VCaP (cell line): ENCODE data around the gene ABCF3.
"Not testable (repeated sequence)": the region's sequence is repeated elsewhere in the genome, so short reads cannot be mapped to it uniquely, and the experiment has no call there.

Experiments used
- H3K27ac ChIP-seq: fragments of 450-650 bp; 2 replicates; pipeline ENCODE4 v1.5.1; 2017
- TF ChIP-seq, protein P1 (sequence below): fragments of 450-650 bp; conservative IDR thresholded peaks from 2 replicates; pipeline ENCODE4 v1.5.1; 2017; ENCODE audit warnings: mild to moderate bottlenecking, moderate library complexity

ABCF3 gene

DNA sequence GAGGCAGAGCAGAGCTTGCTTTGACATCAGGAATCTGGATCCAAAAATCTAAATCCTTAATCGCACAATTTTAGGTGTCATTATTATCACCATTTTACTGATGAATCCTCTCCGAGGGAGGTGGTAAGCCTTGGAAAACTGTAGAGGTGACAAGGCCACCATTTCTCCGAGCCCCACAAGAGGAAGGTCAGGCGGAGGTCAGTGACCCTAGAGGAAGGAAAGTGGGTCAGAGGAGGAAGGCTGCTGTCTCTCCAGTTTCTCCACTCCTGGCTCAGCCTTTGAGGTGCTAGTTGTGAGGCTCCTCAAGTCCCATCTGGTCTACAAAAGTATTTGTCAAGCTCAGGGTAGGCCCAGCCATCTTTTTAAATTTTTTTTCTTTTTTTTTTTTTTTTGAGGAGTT is 27.6 kb upstream of the ABCF3 start:
- TF ChIP-seq, protein P1, sequence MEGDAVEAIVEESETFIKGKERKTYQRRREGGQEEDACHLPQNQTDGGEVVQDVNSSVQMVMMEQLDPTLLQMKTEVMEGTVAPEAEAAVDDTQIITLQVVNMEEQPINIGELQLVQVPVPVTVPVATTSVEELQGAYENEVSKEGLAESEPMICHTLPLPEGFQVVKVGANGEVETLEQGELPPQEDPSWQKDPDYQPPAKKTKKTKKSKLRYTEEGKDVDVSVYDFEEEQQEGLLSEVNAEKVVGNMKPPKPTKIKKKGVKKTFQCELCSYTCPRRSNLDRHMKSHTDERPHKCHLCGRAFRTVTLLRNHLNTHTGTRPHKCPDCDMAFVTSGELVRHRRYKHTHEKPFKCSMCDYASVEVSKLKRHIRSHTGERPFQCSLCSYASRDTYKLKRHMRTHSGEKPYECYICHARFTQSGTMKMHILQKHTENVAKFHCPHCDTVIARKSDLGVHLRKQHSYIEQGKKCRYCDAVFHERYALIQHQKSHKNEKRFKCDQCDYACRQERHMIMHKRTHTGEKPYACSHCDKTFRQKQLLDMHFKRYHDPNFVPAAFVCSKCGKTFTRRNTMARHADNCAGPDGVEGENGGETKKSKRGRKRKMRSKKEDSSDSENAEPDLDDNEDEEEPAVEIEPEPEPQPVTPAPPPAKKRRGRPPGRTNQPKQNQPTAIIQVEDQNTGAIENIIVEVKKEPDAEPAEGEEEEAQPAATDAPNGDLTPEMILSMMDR: no peak
- no peak overlapping the region for H3K27ac ChIP-seq

DNA sequence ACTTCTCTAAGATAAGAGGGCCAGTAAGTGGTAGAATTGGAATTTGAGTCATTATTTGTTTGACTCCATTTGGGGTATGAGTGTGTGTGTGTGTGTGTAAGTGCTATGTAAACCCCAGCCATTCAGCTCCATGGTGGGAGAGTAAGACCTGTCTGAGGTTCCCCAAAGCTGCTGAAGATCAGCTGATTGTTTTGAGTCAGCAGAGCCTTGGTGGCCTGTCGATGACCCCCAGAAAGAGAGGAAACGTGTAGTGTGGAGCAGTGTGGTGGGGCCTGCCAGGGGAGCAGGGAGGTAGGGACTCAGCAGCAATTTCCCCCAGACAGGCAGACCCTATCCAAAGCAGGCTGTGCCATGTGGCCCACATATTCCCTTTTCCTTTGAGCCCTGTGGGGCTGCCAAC is 25.5 kb upstream of the ABCF3 start:
- TF ChIP-seq, protein P1: no peak
- no peak overlapping the region for H3K27ac ChIP-seq

DNA sequence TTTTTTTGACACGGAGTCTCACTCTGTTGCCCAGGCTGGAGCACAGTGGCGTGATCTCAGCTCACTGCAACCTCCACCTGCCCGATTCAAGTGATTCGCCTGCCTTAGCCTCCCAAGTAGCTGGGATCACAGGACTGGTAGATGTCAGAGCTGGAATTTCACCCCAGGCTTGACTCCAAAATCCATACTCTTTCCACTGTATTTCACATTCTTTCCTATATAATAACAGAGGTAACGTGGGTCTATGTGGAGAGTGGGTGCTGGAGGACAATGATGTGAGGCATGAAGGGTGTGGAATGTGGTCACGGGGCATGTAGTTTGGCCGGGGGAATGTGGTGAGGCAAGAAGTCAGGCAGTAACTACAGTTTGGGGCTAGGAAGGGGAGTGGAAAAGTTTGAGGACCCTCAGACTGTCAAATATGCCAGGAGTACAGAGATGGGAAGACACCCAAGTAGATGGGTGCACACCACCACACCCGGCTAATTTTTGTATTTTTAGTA is 23.4 kb upstream of the ABCF3 start:
- not testable (repeated sequence) for H3K27ac ChIP-seq

DNA sequence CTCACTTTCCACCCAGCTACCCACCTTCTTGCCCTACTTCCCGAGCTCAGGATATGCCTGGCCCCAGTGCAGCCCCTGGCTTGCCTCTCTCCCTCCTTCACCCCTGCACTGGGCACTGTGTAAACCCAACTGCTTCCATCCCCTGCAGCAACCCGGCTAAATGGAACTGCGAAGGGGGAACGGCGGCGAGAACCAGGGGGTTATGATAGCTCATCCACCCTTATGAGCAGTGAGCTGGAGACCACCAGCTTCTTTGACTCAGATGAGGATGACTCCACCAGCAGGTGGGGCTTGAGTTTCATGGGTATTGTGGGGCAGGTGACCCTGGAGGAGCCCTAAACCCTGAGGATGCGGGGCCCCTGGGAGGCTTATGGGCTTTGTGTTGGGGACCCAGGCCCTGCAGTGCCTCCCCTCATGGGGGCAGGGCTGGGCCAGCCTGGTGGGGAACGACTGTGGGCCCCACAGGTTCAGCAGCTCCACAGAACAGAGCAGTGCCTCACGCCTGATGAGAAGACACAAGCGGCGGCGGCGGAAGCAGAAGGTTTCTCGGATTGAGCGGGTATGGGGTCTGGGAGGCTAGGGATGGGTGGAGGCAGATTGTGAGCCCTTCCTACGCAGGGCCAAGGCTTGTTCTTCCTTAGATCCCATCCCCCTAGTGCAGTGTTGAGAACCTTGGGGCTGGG is 21.2 kb upstream of the ABCF3 start:
- H3K27ac ChIP-seq: no peak overlapping the region
- TF ChIP-seq, protein P1: no peak

DNA sequence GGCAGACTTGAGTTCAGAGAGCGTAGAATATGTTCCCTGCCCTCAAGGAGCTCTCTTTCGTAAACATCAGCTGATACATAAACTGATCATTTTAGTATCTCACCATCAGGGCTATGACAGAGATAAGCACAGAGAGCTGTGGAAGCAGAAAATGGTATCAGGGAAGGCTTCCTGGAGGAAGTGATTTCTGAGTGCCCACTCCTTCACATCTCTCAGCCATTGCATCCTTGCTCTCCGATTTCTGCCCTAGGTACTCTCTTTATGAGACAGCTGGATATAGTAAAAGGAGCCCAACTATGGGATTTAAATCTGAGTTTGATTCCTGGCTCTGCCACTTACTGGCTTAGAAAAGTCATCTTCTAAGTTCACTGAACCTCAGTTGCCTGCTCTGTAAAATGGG is 20.5 kb upstream of the ABCF3 start:
- TF ChIP-seq, protein P1: no peak
- H3K27ac ChIP-seq: no peak overlapping the region

DNA sequence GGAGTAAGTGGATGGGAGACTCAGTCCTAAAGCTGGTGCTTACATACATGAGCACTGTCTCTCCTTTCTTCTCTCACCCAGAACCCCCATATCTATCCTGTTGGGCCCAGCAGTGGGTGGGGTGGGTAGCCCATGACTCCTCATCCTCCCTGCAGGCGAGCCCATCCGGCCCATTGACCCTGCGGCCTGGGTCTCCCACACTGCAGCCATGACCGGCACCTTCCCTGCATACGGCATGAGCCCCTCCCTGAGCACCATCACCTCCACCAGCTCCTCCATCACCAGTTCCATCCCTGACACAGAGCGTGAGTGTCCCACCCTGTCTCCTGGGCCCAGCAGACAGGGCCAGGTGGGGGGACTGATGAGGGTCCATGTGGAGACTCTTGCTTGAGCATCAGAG is 19.3 kb upstream of the ABCF3 start:
- TF ChIP-seq, protein P1: no peak
- H3K27ac ChIP-seq: no peak overlapping the region

DNA sequence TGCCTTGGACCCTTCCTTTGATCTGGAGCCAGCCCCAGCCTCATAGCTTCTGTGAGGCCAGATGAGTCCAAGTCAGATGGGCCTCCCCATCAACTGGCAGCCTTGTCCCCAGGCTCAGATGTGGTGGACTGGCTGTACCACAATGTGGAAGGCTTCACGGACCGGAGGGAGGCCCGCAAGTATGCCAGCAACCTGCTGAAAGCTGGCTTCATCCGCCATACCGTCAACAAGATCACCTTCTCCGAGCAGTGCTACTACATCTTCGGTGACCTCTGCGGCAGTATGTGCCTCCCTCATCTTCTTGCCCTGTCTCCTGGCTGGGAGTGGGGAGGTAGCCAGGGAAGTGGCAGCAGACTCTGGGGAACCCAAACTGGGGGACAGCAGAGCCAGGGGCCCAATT is 18.2 kb upstream of the ABCF3 start:
- no peak overlapping the region for H3K27ac ChIP-seq
- TF ChIP-seq, protein P1: no peak

DNA sequence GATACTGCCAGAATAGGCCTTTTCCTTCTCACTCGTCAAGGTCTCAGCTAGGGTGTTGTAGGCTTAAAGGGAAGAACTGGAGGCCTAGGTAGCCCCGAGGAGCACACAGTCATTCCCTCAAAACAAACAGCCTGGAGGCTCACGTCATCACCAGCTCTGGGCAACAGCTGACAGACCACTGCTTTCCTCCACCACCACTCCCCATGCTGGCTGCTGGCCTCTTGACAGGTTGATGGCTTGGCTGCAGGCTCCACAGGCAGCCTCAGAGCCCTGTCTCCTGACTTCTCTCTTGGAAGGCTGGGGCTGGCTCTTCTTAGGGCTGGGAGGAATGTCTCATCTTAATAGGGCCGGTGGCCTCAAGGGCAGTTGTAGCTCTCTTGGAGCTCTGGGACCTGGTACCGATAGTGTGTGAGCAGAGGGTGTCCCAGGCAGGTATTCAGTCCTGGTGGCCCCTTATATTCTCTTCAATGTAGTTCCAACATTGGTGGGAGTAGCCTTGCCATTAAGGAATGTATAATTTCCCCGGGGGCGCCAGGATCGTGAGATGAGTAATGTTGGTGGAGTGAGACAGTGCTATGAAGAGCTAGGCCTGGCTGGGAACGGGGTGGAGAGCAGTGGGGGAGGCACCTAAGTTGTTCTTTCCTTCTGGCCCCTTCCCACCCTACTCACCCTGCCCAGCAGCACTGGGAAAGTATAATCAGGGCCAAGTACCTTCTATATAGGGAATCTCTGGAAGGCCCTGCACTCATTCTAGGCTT is 17.5 kb upstream of the ABCF3 start:
- no peak overlapping the region for H3K27ac ChIP-seq
- TF ChIP-seq, protein P1: no peak
